ENCODE results near the gene CTDSP1.

Gene CTDSP1

GRCh38 chr2:218400167-218400929 is 680 bp downstream of the CTDSP1 start:
- peak; percentile 32 to 35 for DNase-seq

DNA sequence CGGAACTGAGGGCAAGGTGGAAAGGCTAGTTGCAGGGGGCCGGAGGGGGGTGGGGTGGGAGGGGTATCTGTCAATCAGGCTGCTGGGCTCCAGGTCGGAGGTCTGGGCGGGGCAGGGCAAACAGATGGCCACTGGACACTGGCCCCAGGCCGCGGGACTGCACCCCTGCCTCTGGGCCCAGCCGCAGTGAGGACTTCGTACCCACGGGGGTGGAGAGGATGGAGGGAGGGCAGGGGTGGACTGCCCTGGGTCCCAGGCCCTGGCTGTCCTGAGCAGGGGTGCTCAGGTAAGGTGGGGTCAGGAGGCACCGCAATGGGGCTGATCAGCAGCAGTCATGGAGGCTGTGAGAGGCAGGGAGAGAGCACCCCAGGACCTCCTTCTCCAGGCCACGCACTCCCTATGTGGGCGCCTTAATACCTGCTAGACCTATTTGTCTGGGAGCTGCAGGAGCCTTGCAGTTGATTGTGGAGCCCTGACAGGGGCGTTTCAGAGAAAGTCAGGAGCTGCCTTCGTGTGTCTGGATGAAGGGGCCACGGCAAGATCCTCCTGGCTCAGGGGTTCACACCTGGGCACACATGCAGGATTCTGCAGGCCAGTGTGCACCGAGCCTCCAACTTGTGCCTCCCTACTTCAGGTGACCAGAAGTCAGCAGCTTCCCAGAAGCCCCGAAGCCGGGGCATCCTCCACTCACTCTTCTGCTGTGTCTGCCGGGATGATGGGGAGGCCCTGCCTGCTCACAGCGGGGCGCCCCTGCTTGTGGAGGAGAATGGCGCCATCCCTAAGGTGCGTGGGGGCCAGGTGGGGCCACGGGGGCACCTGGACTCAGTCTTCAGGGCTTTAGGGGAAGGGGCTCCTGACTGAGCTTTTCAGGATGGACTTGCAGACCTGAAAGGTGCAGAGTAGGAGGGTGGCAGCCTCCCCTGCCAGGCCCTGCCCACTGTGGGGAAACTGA is 1.5 kb downstream of the CTDSP1 start:
- DNase-seq, result peak in 1 of 2 donors; percentile 6

DNA sequence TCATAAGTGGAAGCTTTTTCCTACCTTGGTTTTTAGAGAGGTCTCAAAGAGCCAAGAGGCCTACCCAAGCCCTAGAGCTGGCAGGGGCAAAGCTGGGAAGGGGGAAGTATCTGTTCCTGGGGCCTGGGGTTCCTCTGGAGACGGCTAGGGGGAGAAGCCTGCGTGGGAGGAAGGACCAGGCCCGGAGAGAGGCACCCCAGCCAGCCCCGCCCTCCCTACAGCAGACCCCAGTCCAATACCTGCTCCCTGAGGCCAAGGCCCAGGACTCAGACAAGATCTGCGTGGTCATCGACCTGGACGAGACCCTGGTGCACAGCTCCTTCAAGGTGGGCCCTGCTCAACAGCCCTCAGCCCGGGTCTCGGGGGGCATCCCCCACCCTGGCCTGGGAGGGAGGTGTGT is 2.2 kb downstream of the CTDSP1 start:
- DNase-seq, result no peak

GRCh38 chr2:218402491-218402901 is 2.8 kb downstream of the CTDSP1 start:
- no peak for DNase-seq

DNA sequence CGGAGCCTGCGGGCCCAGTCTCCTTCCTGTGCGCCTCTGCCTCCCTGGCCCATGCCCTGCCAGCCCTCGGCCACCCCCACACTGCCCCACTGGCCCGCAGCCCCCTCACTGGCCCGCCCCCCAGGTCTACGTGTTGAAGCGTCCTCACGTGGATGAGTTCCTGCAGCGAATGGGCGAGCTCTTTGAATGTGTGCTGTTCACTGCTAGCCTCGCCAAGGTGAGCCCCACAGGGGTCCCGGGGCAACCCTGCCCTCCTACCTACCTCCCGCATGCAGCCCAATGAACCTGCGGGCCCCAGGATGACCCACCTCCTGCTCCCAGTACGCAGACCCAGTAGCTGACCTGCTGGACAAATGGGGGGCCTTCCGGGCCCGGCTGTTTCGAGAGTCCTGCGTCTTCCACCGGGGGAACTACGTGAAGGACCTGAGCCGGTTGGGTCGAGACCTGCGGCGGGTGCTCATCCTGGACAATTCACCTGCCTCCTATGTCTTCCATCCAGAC is 3.3 kb downstream of the CTDSP1 start:
- DNase-seq, result no peak

DNA sequence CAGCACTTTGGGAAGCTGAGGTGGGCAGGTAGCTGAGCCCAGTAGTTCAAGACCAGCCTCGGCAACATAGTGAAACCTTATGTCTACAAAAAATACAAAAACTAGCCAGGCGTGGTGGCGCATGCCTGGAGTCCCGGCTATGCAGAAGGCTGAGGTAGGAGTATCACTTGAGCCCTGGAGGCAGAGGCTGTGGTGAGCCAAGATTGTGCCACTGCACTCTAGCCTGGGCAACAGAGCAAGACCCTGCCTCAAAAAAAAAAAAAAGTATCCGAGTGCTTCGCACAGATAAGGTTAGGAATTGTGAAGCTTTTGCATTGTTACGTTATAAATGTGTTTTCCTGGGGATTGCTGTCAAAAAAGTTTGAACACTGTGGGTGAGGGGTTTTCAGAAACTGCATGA is 4.1 kb downstream of the CTDSP1 start:
- no peak for DNase-seq

DNA sequence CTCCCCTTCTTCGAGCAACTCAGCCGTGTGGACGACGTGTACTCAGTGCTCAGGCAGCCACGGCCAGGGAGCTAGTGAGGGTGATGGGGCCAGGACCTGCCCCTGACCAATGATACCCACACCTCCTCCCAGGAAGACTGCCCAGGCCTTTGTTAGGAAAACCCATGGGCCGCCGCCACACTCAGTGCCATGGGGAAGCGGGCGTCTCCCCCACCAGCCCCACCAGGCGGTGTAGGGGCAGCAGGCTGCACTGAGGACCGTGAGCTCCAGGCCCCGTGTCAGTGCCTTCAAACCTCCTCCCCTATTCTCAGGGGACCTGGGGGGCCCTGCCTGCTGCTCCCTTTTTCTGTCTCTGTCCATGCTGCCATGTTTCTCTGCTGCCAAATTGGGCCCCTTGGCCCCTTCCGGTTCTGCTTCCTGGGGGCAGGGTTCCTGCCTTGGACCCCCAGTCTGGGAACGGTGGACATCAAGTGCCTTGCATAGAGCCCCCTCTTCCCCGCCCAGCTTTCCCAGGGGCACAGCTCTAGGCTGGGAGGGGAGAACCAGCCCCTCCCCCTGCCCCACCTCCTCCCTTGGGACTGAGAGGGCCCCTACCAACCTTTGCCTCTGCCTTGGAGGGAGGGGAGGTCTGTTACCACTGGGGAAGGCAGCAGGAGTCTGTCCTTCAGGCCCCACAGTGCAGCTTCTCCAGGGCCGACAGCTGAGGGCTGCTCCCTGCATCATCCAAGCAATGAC is 4.8 kb downstream of the CTDSP1 start:
- no peak for DNase-seq

GRCh38 chr2:218405086-218405745 is 5.5 kb downstream of the CTDSP1 start:
- DNase-seq, result no peak

- DNase-seq, result peak; percentile 14 to 16
Observed at GRCh38 chr2:218405746-218406208, 6.1 kb downstream of the CTDSP1 start.

DNA sequence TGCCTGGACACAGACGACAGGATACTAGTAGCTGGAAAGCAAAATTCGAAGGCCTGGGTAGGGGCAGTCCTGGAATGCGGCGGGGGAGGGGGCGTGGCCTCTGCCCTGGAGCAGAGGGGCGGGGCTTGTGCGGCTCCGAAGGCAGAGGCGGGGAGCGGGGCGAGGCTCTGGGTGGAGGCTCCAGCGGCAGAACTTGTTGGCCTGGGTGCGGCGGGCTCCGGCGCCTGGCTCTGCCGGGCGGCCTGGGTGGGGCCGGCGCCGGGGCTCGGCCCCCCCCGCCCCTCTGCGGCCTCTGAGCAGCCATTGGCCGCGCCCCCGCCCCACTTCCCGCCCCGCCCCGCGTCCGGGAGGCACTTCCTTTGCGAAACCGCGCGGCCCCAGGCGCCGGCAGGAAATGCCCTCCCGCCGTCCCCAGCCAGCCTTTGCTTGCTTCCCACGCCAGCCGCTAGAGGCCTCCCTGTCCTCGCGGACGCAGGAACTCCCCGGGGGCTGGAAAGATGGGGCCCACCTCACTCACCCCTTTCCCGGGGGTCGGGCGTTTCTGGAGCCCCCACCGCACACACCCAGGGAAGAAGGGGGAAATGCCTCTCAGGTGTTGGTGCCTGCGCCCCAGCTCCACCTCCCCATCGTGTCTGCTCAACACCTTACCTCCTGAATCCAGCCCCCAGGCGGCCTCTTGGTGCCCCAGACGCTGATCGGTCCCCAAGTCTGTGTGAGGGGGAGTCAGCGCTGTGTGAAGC is 6.7 kb downstream of the CTDSP1 start:
- peak; percentile 85 to 86 for DNase-seq

GRCh38 chr2:218406949-218407618 is 7.4 kb downstream of the CTDSP1 start:
- DNase-seq, result peak; percentile 62 to 71

DNA sequence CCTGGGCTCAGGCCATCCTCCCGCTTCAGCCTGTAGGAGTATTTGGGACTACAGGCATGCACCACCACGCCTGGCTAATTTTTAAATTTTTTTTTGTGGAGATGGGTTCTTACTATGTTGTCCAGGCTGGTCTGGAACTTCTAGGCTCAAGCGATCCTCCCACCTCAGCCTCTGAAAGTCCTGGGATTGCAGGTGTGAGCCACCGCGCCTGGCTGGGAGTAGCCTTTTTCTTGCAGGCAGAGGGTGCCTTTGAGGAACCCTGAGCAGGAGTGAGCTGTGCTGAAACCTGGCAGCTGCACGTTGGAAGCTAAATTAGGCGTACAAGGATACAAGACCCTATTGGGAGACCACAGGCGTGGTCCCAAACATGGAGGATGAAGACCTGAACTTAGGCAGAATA is 8.0 kb downstream of the CTDSP1 start:
- DNase-seq, result no peak

DNA sequence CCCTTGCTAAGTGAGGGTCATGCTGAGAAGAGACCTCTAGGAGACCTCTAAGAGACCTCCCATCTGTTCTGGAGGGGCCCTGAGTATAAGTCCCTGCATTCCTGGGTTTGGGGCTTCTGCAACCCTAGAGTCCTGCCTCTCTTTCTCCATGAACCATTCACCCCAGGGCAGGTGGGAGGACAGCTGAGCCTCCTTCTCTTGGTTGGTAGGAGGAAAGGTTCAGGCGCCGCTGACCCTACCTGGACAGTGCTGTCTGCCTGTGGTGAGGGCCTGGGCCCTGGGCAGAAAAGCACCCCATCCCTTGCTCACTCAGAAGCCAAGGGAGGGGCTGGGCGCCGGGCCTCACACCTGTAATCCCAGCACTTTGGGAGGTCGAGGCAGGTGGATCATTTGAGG is 18.7 kb downstream of the CTDSP1 start:
- no peak for DNase-seq

- no peak for DNase-seq
Observed at GRCh38 chr2:218418717-218419458, 19.2 kb downstream of the CTDSP1 start, which contains the start of gene VIL1. VIL1 (plus strand) TSS chr2:218419123; CDS start chr2:218423779, 4,656 bp downstream.

DNA sequence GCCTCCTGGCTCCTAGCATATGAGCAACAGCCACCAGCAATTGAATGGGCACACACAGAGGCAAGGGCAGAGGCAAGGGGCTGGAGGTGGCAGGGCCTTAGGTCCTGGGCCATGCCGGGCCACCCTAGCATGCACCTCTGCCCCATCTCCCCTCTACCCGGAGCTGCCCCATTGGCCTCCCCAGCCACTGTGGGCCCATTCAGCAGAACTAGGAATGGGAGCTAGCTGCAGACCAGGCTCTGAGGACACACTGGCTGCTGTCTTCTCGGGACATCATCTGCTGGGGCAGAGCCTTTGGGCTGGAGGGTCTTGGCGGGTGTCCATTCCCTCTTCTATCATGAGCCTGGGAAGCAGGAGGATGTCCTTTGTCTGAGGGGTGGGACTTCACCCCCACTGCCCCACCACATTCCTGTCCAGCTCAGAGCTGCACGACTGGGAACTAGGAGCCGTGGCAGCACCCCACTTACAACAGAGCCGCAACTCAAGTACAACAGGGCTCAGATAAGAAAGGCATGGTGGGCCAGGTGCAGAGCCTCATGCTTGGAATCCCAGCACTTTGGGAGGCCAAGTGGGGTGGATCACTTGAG is 20.1 kb downstream of the CTDSP1 start:
- no peak for DNase-seq

DNA sequence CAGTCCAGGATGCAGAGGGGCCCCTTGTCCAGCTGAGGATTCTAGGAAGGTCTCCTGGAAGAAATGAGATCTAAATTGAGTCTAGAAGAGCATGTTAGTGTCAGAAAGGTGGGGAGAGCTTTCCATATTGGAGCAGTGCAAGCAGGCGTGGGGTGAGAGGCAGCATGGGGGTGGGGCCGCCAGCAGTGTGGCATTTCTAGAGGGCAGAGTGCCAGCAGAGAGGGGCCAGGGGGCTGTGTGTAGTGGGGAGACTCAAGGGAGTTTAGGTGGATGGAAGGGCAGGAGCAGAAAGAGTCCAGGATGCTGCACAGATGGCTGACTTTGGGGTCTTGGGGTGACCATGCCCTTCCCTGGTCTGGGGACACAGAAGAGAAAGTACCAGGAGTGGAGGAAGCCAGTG is 21.4 kb downstream of the CTDSP1 start:
- no peak for DNase-seq

DNA sequence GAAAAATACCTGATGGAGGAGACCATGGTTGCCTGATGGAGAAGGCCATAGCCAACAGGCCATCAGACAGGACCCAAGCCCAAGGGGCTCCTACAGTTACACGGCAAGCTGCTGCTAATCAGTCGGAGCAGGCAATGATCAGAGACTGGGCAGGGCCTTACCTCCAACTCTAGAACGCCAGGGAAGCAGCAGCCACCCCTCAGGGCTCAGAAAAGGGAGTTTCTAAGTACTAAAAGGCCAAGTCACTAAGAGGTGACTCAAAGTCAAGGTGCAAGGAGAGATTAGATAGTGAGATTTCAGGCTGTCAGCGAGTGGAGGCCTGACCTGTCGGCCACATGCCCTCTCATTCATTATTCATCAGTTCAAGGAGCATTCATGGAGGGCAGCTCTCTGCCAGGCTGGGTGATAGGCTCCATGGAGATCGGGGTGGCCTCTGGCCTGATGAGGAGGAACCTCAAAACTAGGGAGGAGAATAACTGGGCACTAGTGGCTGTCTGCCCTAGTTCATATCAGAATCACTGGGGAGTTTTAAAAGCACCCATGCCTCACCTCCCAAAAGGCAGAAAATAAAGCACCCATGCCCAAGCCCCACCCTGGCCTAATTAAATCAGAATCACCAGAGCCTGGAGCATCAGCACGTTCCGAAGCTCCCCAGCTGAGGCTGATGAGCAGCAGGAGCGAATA is 22.9 kb downstream of the CTDSP1 start:
- DNase-seq, result no peak

DNA sequence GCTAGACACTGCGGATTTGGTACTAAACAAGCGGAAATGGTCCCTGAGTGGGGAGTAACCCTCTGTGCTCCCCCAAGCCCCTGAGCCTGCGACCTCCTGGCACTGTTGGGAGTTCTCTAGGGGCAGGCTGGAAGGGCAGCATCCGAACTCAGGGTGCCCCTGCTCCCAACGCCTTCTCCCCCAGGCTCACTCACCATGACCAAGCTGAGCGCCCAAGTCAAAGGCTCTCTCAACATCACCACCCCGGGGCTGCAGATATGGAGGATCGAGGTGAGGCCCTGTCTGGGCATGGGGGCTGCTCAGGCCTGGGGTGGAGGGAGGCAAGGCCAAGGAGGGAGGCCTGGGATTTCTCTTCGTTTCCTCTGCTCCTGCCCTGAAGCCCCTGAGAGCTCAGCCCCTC is 23.9 kb downstream of the CTDSP1 start:
- no peak for DNase-seq

DNA sequence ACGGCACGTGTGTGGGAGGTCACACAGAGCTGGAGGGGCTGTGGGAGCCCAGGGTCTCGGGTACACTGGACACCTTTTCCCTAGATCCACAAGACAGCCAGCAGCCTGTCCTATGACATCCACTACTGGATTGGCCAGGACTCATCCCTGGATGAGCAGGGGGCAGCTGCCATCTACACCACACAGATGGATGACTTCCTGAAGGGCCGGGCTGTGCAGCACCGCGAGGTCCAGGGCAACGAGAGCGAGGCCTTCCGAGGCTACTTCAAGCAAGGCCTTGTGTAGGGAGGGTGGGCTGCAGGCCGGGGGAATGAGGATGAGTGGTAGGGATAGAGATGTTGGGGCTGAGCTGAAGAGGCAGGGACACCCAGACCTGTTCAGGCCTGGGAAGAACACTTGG is 25.9 kb downstream of the CTDSP1 start:
- DNase-seq, result no peak

Data from activated CD4-positive, alpha-beta T cell treated with anti-CD3 and anti-CD28 coated beads for 4 hours (primary cell).